ENCODE data around the gene P2RY4.

DNA sequence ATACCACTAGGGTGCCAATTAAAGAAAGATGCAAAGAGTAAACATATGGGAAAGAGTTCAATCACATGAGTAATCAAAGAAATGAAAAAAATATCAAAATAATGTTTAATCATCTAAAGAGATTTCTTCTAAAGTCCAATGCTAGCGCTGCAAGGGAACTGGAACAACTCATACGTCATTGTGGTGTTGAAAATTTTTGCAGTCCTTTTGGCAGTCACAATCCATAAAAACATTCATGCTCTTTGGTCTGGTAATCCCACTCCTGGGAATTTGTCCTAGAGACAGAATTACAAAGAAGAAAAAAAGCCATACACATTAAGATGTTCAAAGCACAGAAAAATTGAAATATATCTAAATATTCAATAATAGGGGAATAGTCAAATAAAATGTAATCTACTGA, 4.6 kb downstream of the P2RY4 start:
- TF ChIP-seq, protein P1, sequence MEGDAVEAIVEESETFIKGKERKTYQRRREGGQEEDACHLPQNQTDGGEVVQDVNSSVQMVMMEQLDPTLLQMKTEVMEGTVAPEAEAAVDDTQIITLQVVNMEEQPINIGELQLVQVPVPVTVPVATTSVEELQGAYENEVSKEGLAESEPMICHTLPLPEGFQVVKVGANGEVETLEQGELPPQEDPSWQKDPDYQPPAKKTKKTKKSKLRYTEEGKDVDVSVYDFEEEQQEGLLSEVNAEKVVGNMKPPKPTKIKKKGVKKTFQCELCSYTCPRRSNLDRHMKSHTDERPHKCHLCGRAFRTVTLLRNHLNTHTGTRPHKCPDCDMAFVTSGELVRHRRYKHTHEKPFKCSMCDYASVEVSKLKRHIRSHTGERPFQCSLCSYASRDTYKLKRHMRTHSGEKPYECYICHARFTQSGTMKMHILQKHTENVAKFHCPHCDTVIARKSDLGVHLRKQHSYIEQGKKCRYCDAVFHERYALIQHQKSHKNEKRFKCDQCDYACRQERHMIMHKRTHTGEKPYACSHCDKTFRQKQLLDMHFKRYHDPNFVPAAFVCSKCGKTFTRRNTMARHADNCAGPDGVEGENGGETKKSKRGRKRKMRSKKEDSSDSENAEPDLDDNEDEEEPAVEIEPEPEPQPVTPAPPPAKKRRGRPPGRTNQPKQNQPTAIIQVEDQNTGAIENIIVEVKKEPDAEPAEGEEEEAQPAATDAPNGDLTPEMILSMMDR (IDR thresholded peaks at IDR 0.05): no peak
- no peak for TF ChIP-seq EP300 (IDR thresholded peaks at IDR 0.05)
- no peak for TF ChIP-seq POLR2AphosphoS5 (IDR thresholded peaks at IDR 0.05)

Measured in sigmoid colon (tissue), 4 donors.